Stomach smooth muscle (tissue), 2 donors: ENCODE measurements around the gene CASP8.
A peak's percentile ranks its signal among the peaks of the same experiment; 100 is the strongest.

ENCODE experiments used
- H3K27ac ChIP-seq: one replicate; pipeline ENCODE4 v1.7.0; 2013; ENCODE audit warnings: mild to moderate bottlenecking, low read length, inconsistent platforms
- H3K27me3 ChIP-seq, 2 donors: one replicate each; pipeline ENCODE4 v1.7.0; 2013; ENCODE audit warnings: low read length in 2 of 2; ENCODE audit not compliant: insufficient read depth in 2 of 2, control insufficient read depth in 1 of 2
- H3K36me3 ChIP-seq, 2 donors: one replicate each; pipeline ENCODE4 v1.7.0; 2013; ENCODE audit warnings: low read length in 2 of 2; ENCODE audit not compliant: control insufficient read depth in 2 of 2, insufficient read depth in 2 of 2
- H3K4me1 ChIP-seq: one replicate; pipeline ENCODE4 v1.7.0; 2013; ENCODE audit warnings: low read length; ENCODE audit not compliant: control insufficient read depth, insufficient read depth
- H3K4me3 ChIP-seq, 2 donors: one replicate each; pipeline ENCODE4 v1.7.0; 2013; ENCODE audit warnings: low read length in 2 of 2
- H3K9ac ChIP-seq, 2 donors: one replicate each; pipeline ENCODE4 v1.7.0; 2013; ENCODE audit warnings: low read length in 2 of 2, mild to moderate bottlenecking in 1 of 2
- H3K9me3 ChIP-seq, 2 donors: one replicate each; pipeline ENCODE4 v1.7.0; 2013; ENCODE audit warnings: low read length in 2 of 2; ENCODE audit not compliant: control insufficient read depth in 2 of 2
- donor health status: healthy.
- donor health status: Pancreatic carcinoma.

The CASP8 gene

GRCh38 chr2:201246280-201246679, 14.1 kb upstream of the CASP8 start:
- Histone ChIP-seq H3K4me3 (no peak overlapping the region), H3K27me3 (no peaks in the 10 kb centered on the region), H3K27ac (no peak overlapping the region)

GRCh38 chr2:201248288-201248844, 12.0 kb upstream of the CASP8 start:
- no peak overlapping the region for H3K27ac ChIP-seq
- H3K27me3 ChIP-seq, result no peaks in the 10 kb centered on the region
- no peaks in the 10 kb centered on the region for H3K36me3 ChIP-seq
- no peak overlapping the region for H3K9ac ChIP-seq
- H3K4me1 ChIP-seq, result no peaks in the 10 kb centered on the region
- no peak overlapping the region for H3K4me3 ChIP-seq
- H3K9me3 ChIP-seq, result no peaks in the 10 kb centered on the region

More at GRCh38 chr2:201246280-201246679, 14.1 kb upstream of the CASP8 start:
- Histone ChIP-seq H3K4me1 (no peaks in the 10 kb centered on the region), H3K36me3 (no peaks in the 10 kb centered on the region), H3K9ac (no peak overlapping the region), H3K9me3 (no peaks in the 10 kb centered on the region)

GRCh38 chr2:201249889-201250288, 10.4 kb upstream of the CASP8 start:
- H3K27ac ChIP-seq, result no peak overlapping the region
- H3K27me3 ChIP-seq, result no peaks in the 10 kb centered on the region
- no peaks in the 10 kb centered on the region for H3K9me3 ChIP-seq
- H3K36me3 ChIP-seq, result no peaks in the 10 kb centered on the region
- peaks cover 7% of the 10 kb centered on the region for H3K4me1 ChIP-seq
- H3K9ac ChIP-seq, result no peak overlapping the region
- H3K4me3 ChIP-seq, result no peak overlapping the region

GRCh38 chr2:201250741-201251140, 9.6 kb upstream of the CASP8 start:
- H3K4me3 ChIP-seq, result no peak overlapping the region
- H3K9ac ChIP-seq, result no peak overlapping the region
- no peak overlapping the region for H3K27ac ChIP-seq
- peaks cover 7% of the 10 kb centered on the region for H3K4me1 ChIP-seq
- H3K9me3 ChIP-seq, result no peaks in the 10 kb centered on the region
- no peaks in the 10 kb centered on the region for H3K27me3 ChIP-seq
- no peaks in the 10 kb centered on the region for H3K36me3 ChIP-seq

- peak overlapping the region in 1 of 2 donors; percentile 13 for H3K9ac ChIP-seq
- peak overlapping the region; percentile 24 for H3K27ac ChIP-seq
- H3K36me3 ChIP-seq, result no peaks in the 10 kb centered on the region
- H3K9me3 ChIP-seq, result no peaks in the 10 kb centered on the region
- peaks cover 10% of the 10 kb centered on the region for H3K4me1 ChIP-seq
- no peaks in the 10 kb centered on the region for H3K27me3 ChIP-seq
- peak overlapping the region in 1 of 2 donors; percentile 29 for H3K4me3 ChIP-seq
Observed at GRCh38 chr2:201254081-201254730, 6.1 kb upstream of the CASP8 start.

- H3K4me3 ChIP-seq, result no peak overlapping the region
- H3K27me3 ChIP-seq, result no peaks in the 10 kb centered on the region
- H3K4me1 ChIP-seq, result peaks cover 10% of the 10 kb centered on the region
- no peaks in the 10 kb centered on the region for H3K9me3 ChIP-seq
- no peak overlapping the region for H3K27ac ChIP-seq
- H3K9ac ChIP-seq, result no peak overlapping the region
- no peaks in the 10 kb centered on the region for H3K36me3 ChIP-seq
Observed at GRCh38 chr2:201255408-201256033, 4.8 kb upstream of the CASP8 start.

- peaks cover 10% of the 10 kb centered on the region for H3K4me1 ChIP-seq
Observed at GRCh38 chr2:201256082-201256481, 4.3 kb upstream of the CASP8 start.

GRCh38 chr2:201257381-201257955, 2.9 kb upstream of the CASP8 start:
- Histone ChIP-seq H3K36me3 (no peaks in the 10 kb centered on the region), H3K27ac (peak overlapping the region; percentile 66), H3K4me3 (peak overlapping the region; percentile 81 to 95), H3K4me1 (peaks cover 10% of the 10 kb centered on the region), H3K9ac (peak overlapping the region; percentile 67 to 92), H3K9me3 (no peaks in the 10 kb centered on the region), H3K27me3 (no peaks in the 10 kb centered on the region)

More at GRCh38 chr2:201256082-201256481, 4.3 kb upstream of the CASP8 start:
- H3K27ac ChIP-seq, result no peak overlapping the region
- no peak overlapping the region for H3K4me3 ChIP-seq
- no peak overlapping the region for H3K9ac ChIP-seq
- no peaks in the 10 kb centered on the region for H3K27me3 ChIP-seq
- H3K36me3 ChIP-seq, result no peaks in the 10 kb centered on the region
- H3K9me3 ChIP-seq, result no peaks in the 10 kb centered on the region

GRCh38 chr2:201257956-201258665, 2.2 kb upstream of the CASP8 start:
- Histone ChIP-seq H3K36me3 (no peaks in the 10 kb centered on the region), H3K27me3 (no peaks in the 10 kb centered on the region), H3K27ac (peak overlapping the region; percentile 66), H3K4me3 (peak overlapping the region; percentile 81 to 95), H3K9ac (peak overlapping the region; percentile 67 to 92), H3K9me3 (no peaks in the 10 kb centered on the region), H3K4me1 (peaks cover 10% of the 10 kb centered on the region)
